CD4-positive, alpha-beta T cell treated with Interleukin-4 for 4 hours (primary cell): ENCODE results near the gene PUSL1.
A peak's percentile ranks its signal among the peaks of the same experiment; 100 is the strongest.

Source experiments
- DNase-seq: peaks from one replicate; pipeline ENCODE4 v3.0.0-alpha.2; 2020

Gene PUSL1

GRCh38 chr1:1280782-1281481 lies 27.5 kb upstream of the PUSL1 start:
- no peak for DNase-seq

GRCh38 chr1:1281533-1282321 lies 26.7 kb upstream of the PUSL1 start:
- no peak for DNase-seq

GRCh38 chr1:1282998-1283397 lies 25.4 kb upstream of the PUSL1 start:
- no peak for DNase-seq

- DNase-seq: no peak
Measured at GRCh38 chr1:1283821-1284220, 24.6 kb upstream of the PUSL1 start.

GRCh38 chr1:1284221-1285101 lies 23.9 kb upstream of the PUSL1 start:
- no peak for DNase-seq

- no peak for DNase-seq
Measured at GRCh38 chr1:1285102-1285571, 23.3 kb upstream of the PUSL1 start.

- no peak for DNase-seq
Measured at GRCh38 chr1:1285611-1286311, 22.6 kb upstream of the PUSL1 start.

- no peak for DNase-seq
Measured at GRCh38 chr1:1286313-1287261, 21.8 kb upstream of the PUSL1 start.

- DNase-seq: no peak
Measured at GRCh38 chr1:1287288-1288110, 20.9 kb upstream of the PUSL1 start.

GRCh38 chr1:1290238-1290731 lies 18.1 kb upstream of the PUSL1 start:
- DNase-seq: peak; percentile 57

GRCh38 chr1:1291023-1291528 lies 17.3 kb upstream of the PUSL1 start:
- no peak for DNase-seq

- peak; percentile 62 for DNase-seq
Measured at GRCh38 chr1:1291548-1292441, 16.6 kb upstream of the PUSL1 start.

- DNase-seq: no peak
Measured at GRCh38 chr1:1292442-1292779, 16.0 kb upstream of the PUSL1 start.

- no peak for DNase-seq
Measured at GRCh38 chr1:1292851-1293250, 15.5 kb upstream of the PUSL1 start.

GRCh38 chr1:1293263-1294249 lies 14.8 kb upstream of the PUSL1 start:
- no peak for DNase-seq

- DNase-seq: no peak
Measured at GRCh38 chr1:1294250-1294890, 14.0 kb upstream of the PUSL1 start.
